Ovary (tissue), 9 donors: Measurements from ENCODE around the gene CERS5. TPM values are rescaled to one million over a fixed set of nuclear protein-coding genes. Genes with fewer than 3 reads are reported as not detected.

ENCODE experiments used
- DNase-seq, 5 donors: peaks; one replicate each; pipeline ENCODE4 v3.0.0-alpha.2; 2019 to 2020
- H3K27ac ChIP-seq, 2 donors: fragments of 200-600 bp; one replicate each; pipeline versions ENCODE4 v1.5.1 to v1.8.0; 2019 to 2022
- H3K27me3 ChIP-seq: fragments of 200-600 bp; one replicate; pipeline ENCODE4 v1.8.0; 2022
- H3K36me3 ChIP-seq: fragments of 200-600 bp; sonication (generic); one replicate; pipeline ENCODE4 v1.5.1; 2019
- H3K4me1 ChIP-seq: one replicate; pipeline ENCODE4 v1.8.1; 2013; ENCODE audit warnings: mild to moderate bottlenecking, moderate library complexity; ENCODE audit not compliant: insufficient read depth
- H3K4me3 ChIP-seq: fragments of 200-600 bp; sonication (generic); one replicate; pipeline ENCODE4 v1.5.1; 2017
- H3K9me3 ChIP-seq, 2 donors: fragments of 200-600 bp in 1 of 2; sonication (generic) in 1 of 2; one replicate each; pipeline versions ENCODE4 v1.5.1 to v1.8.1; 2013 to 2019; ENCODE audit warnings: mild to moderate bottlenecking in 1 of 2, moderate library complexity in 1 of 2
- EP300 ChIP-seq: sonication (generic); formaldehyde crosslinking; IDR thresholded peaks from one replicate; pipeline ENCODE4 v1.6.1; 2017; ENCODE audit warnings: antibody characterized with exemption
- POLR2A ChIP-seq: fragments of 450-650 bp; IDR thresholded peaks from one replicate; pipeline ENCODE4 v1.6.1; 2017; ENCODE audit warnings: antibody characterized with exemption, mild to moderate bottlenecking, moderate library complexity
- WGBS, 3 donors: extraction: QIAGEN DNeasy Blood & Tissue Kit in 1 of 3; methylation state at CpG; one replicate each; pipeline versions ENCODE4 v1.1.5 to v1.1.7; 2013 to 2017; 5-methylcytosine and 5-hydroxymethylcytosine counted together
- intact Hi-C, 4 donors: fragments of 100-400 bp; cut with DNase I; formaldehyde crosslinking; loops; one replicate each; pipeline versions ENCODE4 v1.11.0 to v1.15.1; 2022 to 2023
- polyA plus RNA-seq, 2 donors: library from polyadenylated mRNA; stranded (reverse); fragments of 200-250 nt in 1 of 2; fragments of 350-450 nt in 1 of 2; fragmentation: Illumina TruSeq in 1 of 2; extraction: RNeasy Lipid Tissue Mini Kit (QIAGEN cat#74804) in 1 of 2; gene quantifications; one replicate each; pipeline ENCODE4 v1.2.3, GENCODE V29; 2013 to 2014
- total RNA-seq, 7 donors: library from RNA; depleted of rRNA in 2 of 7; stranded (reverse); fragments of >200 nt in 2 of 7; fragmentation: NEBNext Ultra II Directional in 3 of 7; extraction: Animal tissue kit (Norgen Biotek cat#: 25700) in 3 of 7; gene quantifications; one replicate each; pipeline versions ENCODE4 v1.1.0 to v1.2.4, GENCODE V29; 2016 to 2023
- TF ChIP-seq, protein P1 (sequence below), 3 donors: fragments of 450-650 bp in 2 of 3; fragments of 200-600 bp in 1 of 3; IDR thresholded peaks; one replicate each; pipeline versions ENCODE4 v1.5.1 to v1.8.0; 2016 to 2022; ENCODE audit warnings: antibody characterized with exemption in 3 of 3, mild to moderate bottlenecking in 1 of 3
- donor health status: DM: no; HTN: no; CAD: no; lungs with moderate emphysema.
- donor health status: DM: no; HTN: no; CAD: no.
- donor health status: Bipolar disorder and iron deficiency.
- donor health status: DM: yes; HTN: yes; CAD: no.
- donor health status: DM: no; HTN: no; CAD: no.
- donor health status: DM: yes; HTN: yes; CAD: no.

The CERS5 gene
- total and polyA plus RNA-seq, 9 donors, result 29.1 to 76.9 (median 47.9) TPM

DNA sequence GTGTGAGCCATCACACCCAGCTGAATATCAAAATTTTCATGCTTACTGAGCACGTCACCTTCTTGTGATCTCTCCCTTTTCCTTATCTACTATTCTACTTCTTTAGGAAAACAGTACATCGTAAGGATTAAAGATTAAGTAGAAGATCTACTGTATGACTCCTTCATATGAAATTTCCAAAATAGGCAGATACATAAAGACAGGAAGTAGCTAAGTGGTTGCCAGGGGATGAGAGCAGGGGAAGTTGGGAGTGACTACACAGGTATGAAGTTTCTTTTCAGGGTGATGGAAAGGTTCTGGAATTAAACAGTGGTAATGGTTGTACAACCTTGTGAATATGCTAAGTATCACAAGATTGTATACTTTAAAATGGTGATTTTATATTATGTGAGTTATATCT, 36.5 kb upstream of the CERS5 start:
- Histone ChIP-seq H3K9me3 (no peaks in the 10 kb centered on the region), H3K27ac (no peak overlapping the region), H3K27me3 (no peaks in the 10 kb centered on the region), H3K4me3 (no peak overlapping the region), H3K4me1 (no peaks in the 10 kb centered on the region), H3K36me3 (no peaks in the 10 kb centered on the region)
- intact Hi-C loops, result no loop called here
- 80 to 86% (median 84%) methylated on average over 2 of the region's 2 CpGs for WGBS, 3 donors
- TF ChIP-seq, protein P1, sequence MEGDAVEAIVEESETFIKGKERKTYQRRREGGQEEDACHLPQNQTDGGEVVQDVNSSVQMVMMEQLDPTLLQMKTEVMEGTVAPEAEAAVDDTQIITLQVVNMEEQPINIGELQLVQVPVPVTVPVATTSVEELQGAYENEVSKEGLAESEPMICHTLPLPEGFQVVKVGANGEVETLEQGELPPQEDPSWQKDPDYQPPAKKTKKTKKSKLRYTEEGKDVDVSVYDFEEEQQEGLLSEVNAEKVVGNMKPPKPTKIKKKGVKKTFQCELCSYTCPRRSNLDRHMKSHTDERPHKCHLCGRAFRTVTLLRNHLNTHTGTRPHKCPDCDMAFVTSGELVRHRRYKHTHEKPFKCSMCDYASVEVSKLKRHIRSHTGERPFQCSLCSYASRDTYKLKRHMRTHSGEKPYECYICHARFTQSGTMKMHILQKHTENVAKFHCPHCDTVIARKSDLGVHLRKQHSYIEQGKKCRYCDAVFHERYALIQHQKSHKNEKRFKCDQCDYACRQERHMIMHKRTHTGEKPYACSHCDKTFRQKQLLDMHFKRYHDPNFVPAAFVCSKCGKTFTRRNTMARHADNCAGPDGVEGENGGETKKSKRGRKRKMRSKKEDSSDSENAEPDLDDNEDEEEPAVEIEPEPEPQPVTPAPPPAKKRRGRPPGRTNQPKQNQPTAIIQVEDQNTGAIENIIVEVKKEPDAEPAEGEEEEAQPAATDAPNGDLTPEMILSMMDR (IDR thresholded peaks at IDR 0.05), result no peak
- no peak for TF ChIP-seq EP300
- no peak for TF ChIP-seq POLR2A
- DNase-seq, result no peak

DNA sequence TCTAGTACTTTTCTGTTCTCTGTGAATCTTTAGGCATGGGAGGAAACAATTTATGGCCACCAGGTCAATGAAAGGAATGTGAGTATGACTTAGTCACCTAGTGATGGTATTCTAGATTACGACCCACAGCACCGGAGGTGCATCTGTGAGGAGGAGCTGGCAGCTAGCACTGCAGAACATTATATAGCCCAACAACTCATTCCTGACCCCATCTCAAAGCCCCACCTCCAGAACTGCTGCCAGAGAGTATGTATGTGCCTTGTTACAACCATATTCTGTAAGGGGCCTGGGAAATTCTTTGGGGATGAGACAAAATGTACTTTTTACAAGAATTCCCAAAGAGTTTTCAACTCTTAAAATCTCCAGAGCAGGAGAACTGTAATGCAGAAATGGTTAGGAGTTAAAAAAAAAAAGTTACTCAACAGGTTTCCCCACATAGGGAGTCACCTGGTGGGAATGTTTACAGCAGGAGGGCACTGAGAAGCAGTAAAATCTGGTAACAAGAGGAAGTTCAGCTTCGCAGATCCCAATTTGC, 34.9 kb upstream of the CERS5 start:
- H3K27ac ChIP-seq, result no peak overlapping the region
- H3K27me3 ChIP-seq, result no peaks in the 10 kb centered on the region
- no peaks in the 10 kb centered on the region for H3K4me1 ChIP-seq
- 74 to 90% (median 79%) methylated on average over 3 of the region's 3 CpGs for WGBS, 3 donors
- no peak for DNase-seq
- H3K36me3 ChIP-seq, result no peaks in the 10 kb centered on the region
- no peaks in the 10 kb centered on the region for H3K9me3 ChIP-seq
- intact Hi-C loops, result no loop called here
- no peak for TF ChIP-seq POLR2A
- TF ChIP-seq, protein P1 (IDR thresholded peaks at IDR 0.05), result no peak
- no peak overlapping the region for H3K4me3 ChIP-seq

DNA sequence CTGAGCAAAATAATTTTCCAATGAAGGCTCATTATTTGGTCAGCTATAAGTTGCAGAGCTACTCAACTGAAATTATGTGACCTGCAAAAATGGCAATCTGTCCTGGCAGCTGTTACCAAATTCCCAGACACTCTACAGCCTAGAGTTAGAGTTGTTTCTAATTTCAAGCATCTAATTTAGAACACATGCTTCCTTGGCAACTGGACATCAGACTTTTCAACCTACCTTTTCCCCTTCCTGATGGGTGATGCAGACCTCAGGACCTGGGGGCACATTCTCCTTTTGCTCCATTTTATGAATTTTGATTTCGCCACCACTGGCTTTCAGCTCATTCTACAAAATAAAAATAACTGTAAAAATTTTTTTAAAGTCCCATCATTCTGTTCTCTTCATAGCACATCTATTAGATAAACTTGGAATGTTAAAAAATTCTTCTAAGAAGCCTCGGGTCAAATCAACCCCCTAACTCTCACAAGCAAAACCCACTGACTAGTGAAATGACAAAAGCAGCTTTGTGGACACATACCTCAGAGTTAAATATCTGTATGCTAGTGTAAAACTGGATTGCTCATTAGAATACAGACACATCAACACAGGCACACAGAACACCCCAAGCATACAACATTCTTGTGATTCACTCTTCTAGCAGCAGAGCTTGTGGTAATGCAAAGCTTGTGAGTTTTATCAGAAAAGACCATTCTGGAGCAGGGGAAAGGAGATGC, 33.5 kb upstream of the CERS5 start:
- Histone ChIP-seq H3K27me3 (no peaks in the 10 kb centered on the region), H3K9me3 (no peaks in the 10 kb centered on the region), H3K4me1 (no peaks in the 10 kb centered on the region), H3K4me3 (no peak overlapping the region), H3K36me3 (no peaks in the 10 kb centered on the region), H3K27ac (no peak overlapping the region)
- intact Hi-C loops, result no loop called here
- TF ChIP-seq EP300 (no peak), POLR2A (no peak)
- TF ChIP-seq, protein P1 (IDR thresholded peaks at IDR 0.05), result no peak
- 21 to 39% (median 27%) methylated on average over 2 of the region's 2 CpGs for WGBS, 3 donors
- no peak for DNase-seq

GRCh38 chr12:50198829-50199228, 31.7 kb upstream of the CERS5 start:
- WGBS, 3 donors, result 84 to 87% (median 86%) methylated on average over 5 of the region's 5 CpGs
- intact Hi-C loops, result loop anchor here in 1 of 4 donors (10.0 kb wide), 1 partner anchor 116 kb away; no protein-coding TSS in a partner anchor
- no peak for DNase-seq
- no peak overlapping the region for H3K27ac ChIP-seq
- H3K4me3 ChIP-seq, result no peak overlapping the region
- no peaks in the 10 kb centered on the region for H3K36me3 ChIP-seq
- no peaks in the 10 kb centered on the region for H3K9me3 ChIP-seq
- no peaks in the 10 kb centered on the region for H3K4me1 ChIP-seq
- no peak for TF ChIP-seq POLR2A
- TF ChIP-seq, protein P1 (IDR thresholded peaks at IDR 0.05), result no peak
- TF ChIP-seq EP300, result no peak
- H3K27me3 ChIP-seq, result no peaks in the 10 kb centered on the region
